ENCODE results near the gene MAGEA8.
"Not testable (repeated sequence)": the region's sequence is repeated elsewhere in the genome, so short reads cannot be mapped to it uniquely, and the experiment has no call there.

Gene MAGEA8

DNA sequence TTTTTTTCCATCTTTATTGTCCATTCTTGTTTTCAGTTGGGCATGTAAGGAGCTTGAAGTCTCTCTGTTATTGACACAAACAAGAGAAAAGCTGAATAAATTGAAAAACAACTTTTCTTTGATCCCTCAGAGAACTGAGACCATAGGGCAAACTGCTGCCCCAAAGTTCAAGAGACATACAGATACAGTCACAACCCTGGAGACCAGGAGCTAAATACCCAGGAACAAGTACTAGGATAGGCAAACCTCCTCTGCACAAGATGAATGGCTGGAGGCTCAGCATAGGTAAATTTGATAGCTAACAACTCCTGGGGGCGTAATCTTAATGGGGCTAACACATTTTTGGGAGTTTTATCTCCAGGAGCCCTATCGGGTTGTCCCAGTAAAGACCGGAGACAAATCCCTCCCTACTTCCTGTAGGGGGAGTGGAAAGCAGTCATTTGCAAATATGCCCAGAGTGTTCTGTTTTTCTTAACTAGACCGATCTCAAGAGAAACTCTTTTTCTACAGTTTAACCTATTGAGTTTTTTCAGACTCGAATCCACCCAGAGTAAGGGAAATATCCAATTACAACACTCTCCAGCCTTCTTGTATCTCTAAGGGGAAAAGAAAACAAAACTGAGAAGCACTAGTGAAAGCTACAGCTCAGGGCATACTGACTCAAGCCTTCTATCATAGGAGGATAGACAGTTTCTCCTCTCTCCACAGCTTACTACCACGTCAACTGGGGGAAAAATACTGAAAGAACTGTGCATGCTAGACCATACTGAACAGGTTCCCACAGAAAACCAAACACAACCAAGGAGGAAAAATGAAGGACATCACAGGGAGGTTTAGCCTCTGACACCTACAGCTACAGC lies 23.1 kb downstream of the MAGEA8 start:
- DNase-seq (ENCODE audit: low read depth in 2 of 2): no peak

DNA sequence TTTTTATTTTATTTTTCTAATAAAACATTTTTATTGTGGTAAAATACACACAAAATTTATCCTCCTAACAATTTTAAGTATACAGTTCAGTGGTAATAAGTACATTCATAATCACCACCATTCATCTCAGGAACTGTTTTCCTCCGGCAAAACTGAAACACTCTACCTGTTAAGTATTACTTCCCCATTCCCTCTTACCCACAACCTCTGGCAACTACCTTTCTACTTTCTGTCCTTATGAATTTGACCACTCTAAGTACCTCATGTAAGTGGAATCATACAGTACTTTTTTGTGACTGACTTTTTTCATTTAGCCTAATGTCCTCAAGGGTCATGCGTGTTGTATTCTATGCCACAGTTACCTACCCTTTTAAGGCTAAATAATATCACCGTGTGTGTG lies 27.3 kb downstream of the MAGEA8 start:
- DNase-seq (ENCODE audit: low read depth in 2 of 2): no peak

DNA sequence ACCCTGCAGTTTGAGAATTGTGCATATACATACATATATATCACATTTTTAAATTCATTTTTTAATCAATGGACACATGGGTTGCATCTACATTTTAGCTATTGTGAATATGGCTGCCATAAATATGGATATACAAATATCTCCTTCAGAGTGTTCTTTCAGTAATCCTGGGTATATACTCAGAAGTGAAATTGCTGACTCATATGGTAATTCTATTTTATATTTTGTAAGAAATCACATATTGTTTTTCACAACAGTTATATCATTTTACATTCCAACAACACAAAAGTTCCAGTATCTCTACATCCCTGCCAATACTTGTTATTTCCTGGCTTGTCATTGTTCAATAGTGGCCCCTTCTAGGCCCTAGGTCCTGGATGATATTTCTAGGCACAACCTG lies 27.7 kb downstream of the MAGEA8 start:
- DNase-seq (ENCODE audit: low read depth in 2 of 2): no peak

DNA sequence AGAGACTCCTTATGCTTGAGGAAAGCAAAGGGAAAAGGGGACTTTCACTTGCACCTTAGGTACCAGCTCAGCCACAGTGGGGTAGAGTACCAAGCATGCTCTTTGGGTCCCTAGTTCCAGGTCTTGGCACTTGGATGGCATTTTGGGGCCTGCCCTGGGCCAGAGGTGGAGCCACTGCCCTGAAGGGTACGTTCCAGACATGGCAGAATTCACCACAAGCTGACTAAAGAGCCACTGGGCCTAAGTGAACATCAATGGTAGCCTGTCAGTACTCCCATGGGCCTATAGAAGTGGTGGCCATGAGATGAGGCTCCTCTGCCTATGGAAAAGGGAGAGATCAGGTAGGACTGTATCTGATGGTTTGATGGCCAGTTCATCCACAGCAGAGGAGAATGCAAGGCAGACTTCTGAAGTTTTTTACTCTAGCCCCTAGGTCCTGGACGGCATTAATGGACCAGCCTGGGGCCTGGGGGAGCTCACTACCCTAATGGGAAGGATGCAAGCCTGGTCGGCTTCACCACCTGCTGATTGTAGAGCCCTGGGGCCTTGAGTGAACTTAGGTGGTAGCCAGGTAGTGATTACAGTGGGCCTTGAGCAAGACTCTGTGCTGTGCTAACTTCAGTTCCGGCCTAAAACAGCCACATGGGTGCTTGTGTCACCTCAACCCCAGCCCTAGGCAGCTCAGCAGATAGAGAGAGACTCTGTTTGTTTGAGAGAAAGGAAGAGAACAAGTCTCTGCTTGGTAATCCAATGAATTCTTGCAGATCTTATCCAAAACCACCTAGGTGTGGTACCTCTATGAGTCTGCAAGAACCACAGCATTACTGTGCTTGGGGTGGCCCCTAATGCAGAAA lies 28.6 kb downstream of the MAGEA8 start:
- no peak for DNase-seq (ENCODE audit: low read depth in 2 of 2)

DNA sequence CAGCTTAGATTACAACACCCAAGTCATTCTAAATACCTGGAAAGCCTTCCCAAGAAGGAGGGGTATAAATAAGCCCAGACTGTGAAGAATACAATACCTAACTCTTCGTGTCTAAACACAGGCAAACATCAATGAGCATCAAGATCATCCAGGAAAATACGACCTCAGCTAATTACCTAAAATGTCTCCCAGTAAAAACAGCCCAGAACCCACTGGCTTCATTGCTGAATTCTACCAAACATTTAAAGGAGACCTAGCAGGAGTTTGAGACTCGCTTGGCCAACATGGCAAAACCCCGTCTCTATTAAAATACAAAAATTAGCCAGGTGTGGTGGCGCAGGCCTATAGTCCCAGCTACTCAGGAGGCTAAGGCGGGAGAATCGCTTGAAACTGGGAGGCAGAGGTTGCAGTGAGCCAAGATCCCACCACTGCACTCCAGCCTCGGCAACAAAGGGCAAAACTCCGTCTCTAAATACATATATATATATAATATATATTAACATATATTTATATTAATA lies 29.3 kb downstream of the MAGEA8 start:
- DNase-seq (ENCODE audit: low read depth in 2 of 2): no peak

DNA sequence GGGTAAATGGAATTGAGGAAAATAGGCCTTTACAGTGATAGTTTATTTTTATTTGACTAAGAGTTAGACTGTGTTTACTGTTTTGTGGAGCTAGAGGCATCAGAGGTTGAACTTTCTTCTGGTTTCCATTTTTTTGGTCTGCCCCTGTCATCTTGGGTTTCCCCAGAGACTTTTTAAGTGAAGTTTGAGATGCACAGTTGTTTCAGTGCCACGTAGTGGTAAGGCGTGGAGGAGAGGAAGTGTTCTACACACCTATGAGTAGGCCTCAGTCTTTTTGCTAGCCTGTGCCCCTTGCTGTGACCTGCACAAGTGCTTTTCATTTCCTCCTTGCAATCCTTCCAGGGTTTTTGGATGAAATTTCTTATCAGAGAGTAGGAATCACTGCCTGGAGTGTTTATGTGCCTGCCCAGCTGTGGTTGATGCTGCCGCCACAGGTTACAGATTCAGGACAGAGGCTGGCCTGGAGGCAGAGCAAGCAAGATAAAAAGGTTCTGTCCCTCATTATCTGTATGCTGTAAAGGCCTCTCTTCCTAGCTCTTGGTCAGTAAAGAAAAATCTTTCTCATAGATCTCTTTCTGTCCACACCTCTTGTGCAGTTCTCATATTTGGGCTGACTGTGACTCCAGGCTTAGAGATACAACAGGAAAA lies 35.9 kb downstream of the MAGEA8 start:
- DNase-seq (ENCODE audit: low read depth in 2 of 2): no peak

DNA sequence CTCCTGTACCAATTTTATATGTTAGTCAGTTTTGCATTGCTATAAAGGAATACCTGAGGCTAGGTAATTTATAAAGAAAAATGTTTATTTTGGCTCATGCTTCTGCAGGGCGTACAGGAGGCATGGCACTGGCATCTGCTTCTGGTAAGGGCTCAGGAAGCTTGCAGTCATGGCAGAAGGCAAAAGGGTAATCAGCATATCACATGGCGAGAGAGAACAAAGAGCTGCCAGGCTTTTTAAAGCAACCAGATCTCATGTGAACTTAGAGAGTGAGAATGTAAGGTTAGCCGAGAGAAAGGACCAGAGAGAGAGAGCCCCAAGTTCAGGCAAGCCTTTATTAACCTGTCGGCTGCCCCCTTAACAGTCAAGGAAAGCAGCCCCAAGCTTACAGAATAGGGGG lies 42.9 kb downstream of the MAGEA8 start:
- DNase-seq (ENCODE audit: low read depth in 2 of 2): not testable (repeated sequence)

DNA sequence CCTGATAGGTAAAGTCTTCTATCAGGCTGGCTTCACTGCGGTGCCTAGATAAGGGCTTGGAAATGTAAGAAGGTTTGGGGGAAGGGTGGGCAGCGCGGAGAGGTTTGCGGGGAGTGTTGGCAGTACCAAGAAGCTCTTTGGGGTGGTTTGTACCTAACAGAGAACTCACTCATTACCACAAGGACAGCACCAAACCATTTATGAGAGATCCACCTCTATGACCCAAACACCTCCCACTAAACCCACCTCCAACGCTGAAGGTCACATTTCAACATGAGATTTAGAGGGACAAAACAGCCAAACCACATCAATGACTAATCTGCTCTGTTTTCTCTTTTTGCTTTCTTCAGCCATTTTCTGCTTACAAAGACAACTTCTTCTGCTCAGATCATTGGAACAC lies 43.5 kb downstream of the MAGEA8 start:
- DNase-seq (ENCODE audit: low read depth in 2 of 2): not testable (repeated sequence)

DNA sequence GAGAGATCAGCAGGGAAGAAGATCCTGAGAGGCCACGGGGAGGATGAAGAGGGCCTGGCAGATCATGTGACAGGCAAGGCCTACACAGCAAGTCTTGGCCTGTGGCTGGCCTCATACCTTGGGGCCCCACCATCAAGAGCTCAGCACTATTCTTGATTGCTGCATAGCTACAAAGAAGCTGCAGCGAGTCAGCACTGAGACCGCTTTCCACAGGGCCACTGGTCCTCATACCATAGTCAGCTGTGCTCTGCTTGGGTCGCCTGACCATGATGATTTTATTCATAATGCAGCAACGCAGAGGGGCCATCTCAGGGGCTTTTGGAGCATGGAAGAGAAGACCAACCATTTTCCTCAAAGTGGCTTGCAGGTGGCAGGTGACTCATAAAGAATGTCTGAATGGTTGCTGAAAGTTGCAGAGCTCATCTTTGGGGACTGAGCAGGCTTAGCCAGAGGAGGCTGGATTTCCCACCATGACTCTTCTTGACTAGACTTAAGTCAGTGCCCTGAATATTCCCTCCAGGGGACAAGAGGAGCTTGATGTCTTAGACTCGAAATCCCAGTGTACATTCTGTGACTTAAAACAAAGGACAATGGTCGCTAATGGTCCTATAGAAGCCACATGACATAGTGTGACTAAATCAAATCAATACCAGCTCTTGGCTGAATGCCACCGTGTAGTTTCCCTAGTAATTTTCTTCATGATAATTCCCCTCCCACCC lies 46.4 kb downstream of the MAGEA8 start:
- not testable (repeated sequence) for DNase-seq (ENCODE audit: low read depth in 2 of 2)

DNA sequence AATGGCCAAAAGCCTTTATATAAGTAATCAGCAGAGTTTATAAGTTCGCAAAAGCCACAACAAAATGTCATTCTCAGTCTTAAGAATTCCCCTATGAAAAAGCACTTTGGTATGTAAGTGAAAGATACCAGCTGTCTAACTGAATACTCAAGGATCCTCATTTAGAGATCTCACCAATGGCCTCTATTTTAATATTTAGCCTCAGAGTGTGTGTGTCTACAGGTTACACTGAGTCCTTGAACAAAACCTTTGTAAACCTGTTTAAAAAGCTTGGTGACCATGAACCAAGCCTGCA lies 46.9 kb downstream of the MAGEA8 start:
- not testable (repeated sequence) for DNase-seq (ENCODE audit: low read depth in 2 of 2)

DNA sequence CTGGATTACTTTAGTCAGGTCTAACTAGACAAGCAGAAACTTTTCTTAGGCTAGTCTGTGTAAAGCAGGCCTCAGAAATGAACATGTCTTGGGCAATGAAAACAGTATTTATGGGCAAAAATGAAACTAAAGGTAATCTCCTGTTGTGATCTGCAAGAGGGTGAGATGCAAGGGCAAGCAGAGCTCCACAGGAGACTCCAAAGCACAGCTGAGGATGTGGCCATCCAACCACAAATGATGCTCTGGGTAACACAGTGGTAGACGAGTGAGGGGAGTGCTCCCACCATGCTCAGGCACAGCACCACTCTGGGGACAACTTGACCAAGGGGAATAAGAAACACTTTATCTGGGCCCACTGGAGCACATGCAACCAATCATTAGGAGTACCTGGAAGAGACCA lies 47.7 kb downstream of the MAGEA8 start:
- not testable (repeated sequence) for DNase-seq (ENCODE audit: low read depth in 2 of 2)

DNA sequence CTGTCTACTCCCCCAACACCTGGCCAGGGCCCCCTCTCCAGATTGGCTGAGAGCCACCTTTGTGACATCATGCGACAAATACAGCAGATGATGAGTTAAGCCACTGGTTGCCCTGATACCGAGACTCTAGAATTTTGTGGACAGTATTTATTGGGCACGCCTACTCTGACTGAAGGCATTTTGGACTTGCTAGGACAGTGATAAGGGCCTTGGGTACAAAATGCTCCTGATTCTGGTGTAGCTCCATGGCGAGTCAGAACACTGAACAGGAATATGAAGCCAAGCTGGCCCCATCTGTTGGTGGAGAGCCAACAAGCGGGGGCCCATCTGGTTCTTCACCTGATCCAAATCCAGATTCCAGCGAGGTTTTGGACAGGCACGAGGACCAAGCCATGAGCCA lies 48.4 kb downstream of the MAGEA8 start, which contains the start of gene HSFX4:
HSFX4 (plus strand) TSS at position 174 of the 400 bp plus-strand sequence; CDS start at position 246, 72 bp downstream.
- not testable (repeated sequence) for DNase-seq (ENCODE audit: low read depth in 2 of 2)

DNA sequence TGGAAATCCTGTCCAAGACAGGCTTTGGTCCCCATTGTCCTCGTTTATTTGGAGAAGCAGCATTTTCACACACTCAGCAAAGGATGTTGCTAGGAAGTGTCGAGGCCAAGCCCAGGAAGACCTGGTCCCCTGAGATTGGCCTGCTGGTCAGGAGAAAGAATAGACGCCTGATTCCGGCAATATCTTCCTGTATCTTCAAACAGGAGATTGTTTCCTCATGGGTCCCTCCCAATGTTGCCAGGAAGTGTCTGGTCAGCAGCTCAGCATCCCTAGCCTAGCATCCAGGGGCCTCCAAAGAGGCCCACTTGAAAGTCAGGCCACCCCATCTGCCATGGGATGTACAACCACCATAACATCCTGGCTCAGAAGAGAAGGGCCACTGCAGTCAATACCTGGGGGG lies 50.4 kb downstream of the MAGEA8 start:
- DNase-seq (ENCODE audit: low read depth in 2 of 2): not testable (repeated sequence)

DNA sequence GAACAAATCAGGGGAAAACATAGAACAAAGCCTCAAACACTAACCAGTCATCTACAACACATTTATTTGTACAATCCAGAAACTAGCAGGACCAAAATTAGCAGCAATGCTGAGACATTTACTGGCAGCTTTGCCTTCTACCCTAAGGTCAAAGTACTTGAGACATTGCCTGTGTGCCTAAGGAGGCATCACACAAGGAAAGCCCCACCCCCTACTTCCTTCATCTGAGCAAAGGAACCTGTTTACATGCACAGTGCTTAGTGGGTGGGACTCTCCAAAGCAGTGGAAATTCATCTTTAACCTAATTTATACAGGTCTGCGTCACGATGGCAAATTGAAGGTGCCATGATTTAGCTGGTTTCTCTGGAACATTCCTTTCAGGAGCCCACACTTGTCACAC lies 51.2 kb downstream of the MAGEA8 start:
- DNase-seq (ENCODE audit: low read depth in 2 of 2): not testable (repeated sequence)

DNA sequence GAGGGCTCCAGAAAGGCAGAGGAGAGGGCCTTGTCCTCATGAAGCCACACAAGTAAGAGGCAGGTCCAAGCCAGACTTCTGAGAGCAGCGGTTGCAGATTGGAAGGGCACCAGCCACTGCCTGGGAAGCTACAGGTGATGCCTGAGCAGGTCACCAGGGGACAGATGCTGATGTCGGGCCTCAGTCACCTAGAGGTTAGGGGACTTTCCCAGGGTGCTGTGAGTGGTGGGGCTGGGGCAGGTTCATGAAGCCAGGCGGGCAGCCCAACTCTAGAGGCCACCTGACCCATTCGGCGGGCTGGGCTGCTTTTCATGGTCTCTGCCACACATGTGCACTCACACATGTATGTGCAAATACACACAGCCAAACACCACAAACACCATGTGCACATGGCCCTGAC lies 52.0 kb downstream of the MAGEA8 start:
- not testable (repeated sequence) for DNase-seq (ENCODE audit: low read depth in 2 of 2)

DNA sequence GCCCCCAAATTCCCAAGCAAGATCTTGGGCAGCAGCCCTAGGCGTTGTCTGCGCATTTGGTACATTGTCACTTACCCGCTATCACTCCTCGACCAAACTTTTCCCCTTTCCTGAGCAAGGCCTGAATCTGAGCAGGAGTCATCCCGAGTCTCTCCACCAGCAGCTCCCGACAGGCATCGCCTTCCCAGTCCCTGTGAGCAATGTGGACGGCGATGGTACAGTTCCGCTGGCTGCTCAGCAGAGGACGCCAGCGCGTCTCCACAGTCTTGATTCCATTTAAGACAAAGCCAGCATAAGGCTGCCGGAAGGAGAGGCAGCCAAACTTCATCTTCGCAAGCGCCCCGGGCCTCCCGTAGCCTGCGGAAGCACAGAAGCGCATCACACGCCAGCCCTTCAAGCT lies 52.6 kb downstream of the MAGEA8 start:
- DNase-seq (ENCODE audit: low read depth in 2 of 2): not testable (repeated sequence)
